ENCODE results near the gene ASTN1. TPM values are rescaled to one million over a fixed set of nuclear protein-coding genes. Genes with fewer than 3 reads are reported as not detected.

Gene ASTN1
- total and polyA plus RNA-seq, 2 experiments from 2014 or later, result 1.1 TPM; not detected in 1

DNA sequence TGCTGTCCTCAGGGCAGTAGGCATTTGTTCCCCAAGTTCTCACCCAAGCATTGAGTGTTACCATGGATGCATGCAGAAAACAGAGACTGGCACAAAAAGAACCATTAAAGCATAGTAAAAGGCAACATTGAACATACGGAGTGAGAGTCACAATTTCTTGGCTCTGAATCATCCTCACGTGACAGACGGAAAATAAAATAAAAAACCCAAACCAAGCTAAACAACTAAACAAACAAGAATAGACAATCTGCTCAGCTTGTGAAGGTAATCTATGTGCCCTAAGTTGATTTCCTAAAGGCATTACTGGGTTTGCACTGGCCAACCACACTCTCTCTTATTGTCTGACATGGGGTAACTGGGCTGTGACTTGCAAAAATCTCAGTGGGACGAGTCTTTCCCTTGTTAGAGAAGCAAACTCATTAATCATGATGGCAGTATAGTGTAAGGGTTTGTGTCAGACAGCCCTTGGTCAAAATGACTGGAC lies 306.0 kb downstream of the ASTN1 start:
- Histone ChIP-seq H4K20me1 (ENCODE audit: insufficient read depth, poor library complexity, severe bottlenecking) (no peaks in the 10 kb centered on the region), H3K4me3 (no peak overlapping the region), H3K9me3 (ENCODE audit: low read depth) (no peaks in the 10 kb centered on the region), H2AFZ (no peak overlapping the region), H3K4me1 (ENCODE audit: insufficient read depth) (no peaks in the 10 kb centered on the region), H3K27ac (no peak overlapping the region), H3K9me2 (replicated peaks; ENCODE audit: insufficient read depth) (no peaks in the 10 kb centered on the region), H3K79me2 (no peaks in the 10 kb centered on the region), H3K27me3 (peaks cover 3% of the 10 kb centered on the region), H3K4me2 (no peak overlapping the region), H3K36me3 (replicated peaks; ENCODE audit: insufficient read depth, low read depth) (no peaks in the 10 kb centered on the region)
- no peak for TF ChIP-seq EZH2phosphoT487 (IDR thresholded peaks at IDR 0.05; ENCODE audit: low read depth, severe bottlenecking, unreplicated experiment)
- TF ChIP-seq, protein P1, sequence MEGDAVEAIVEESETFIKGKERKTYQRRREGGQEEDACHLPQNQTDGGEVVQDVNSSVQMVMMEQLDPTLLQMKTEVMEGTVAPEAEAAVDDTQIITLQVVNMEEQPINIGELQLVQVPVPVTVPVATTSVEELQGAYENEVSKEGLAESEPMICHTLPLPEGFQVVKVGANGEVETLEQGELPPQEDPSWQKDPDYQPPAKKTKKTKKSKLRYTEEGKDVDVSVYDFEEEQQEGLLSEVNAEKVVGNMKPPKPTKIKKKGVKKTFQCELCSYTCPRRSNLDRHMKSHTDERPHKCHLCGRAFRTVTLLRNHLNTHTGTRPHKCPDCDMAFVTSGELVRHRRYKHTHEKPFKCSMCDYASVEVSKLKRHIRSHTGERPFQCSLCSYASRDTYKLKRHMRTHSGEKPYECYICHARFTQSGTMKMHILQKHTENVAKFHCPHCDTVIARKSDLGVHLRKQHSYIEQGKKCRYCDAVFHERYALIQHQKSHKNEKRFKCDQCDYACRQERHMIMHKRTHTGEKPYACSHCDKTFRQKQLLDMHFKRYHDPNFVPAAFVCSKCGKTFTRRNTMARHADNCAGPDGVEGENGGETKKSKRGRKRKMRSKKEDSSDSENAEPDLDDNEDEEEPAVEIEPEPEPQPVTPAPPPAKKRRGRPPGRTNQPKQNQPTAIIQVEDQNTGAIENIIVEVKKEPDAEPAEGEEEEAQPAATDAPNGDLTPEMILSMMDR (IDR thresholded peaks at IDR 0.05; ENCODE audit: poor library complexity), result no peak
- no peak for TF ChIP-seq EZH2 (IDR thresholded peaks at IDR 0.05; ENCODE audit: borderline replicate concordance)
- WGBS (ENCODE audit: low lambda C conversion rate, missing lambda C conversion rate), result 81% methylated on average over 4 of the region's 4 CpGs
- no peak for DNase-seq (ENCODE audit: low spot score)

DNA sequence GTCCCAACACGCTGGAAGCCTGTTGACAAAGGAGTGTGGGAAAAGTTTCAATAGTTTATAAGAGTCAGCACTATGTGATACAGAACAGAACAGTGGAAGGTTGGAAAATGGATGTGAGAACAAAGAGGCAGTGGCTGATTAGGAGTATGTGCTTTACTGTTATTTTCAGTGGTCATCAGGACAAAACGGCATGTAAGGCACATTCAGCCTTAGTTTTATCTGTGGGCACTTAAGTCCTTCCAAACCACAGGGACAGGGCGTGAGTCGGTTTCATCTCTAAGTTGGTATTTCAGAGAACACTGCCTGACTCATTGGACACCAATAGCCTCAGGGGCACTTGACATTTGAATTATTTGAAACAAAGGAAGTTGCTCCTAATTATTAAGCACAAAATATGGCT lies 306.9 kb downstream of the ASTN1 start:
- Histone ChIP-seq H3K4me1 (ENCODE audit: insufficient read depth) (no peaks in the 10 kb centered on the region), H2AFZ (no peak overlapping the region)
- 65% methylated on average over 4 of the region's 4 CpGs for WGBS (ENCODE audit: low lambda C conversion rate, missing lambda C conversion rate)

DNA sequence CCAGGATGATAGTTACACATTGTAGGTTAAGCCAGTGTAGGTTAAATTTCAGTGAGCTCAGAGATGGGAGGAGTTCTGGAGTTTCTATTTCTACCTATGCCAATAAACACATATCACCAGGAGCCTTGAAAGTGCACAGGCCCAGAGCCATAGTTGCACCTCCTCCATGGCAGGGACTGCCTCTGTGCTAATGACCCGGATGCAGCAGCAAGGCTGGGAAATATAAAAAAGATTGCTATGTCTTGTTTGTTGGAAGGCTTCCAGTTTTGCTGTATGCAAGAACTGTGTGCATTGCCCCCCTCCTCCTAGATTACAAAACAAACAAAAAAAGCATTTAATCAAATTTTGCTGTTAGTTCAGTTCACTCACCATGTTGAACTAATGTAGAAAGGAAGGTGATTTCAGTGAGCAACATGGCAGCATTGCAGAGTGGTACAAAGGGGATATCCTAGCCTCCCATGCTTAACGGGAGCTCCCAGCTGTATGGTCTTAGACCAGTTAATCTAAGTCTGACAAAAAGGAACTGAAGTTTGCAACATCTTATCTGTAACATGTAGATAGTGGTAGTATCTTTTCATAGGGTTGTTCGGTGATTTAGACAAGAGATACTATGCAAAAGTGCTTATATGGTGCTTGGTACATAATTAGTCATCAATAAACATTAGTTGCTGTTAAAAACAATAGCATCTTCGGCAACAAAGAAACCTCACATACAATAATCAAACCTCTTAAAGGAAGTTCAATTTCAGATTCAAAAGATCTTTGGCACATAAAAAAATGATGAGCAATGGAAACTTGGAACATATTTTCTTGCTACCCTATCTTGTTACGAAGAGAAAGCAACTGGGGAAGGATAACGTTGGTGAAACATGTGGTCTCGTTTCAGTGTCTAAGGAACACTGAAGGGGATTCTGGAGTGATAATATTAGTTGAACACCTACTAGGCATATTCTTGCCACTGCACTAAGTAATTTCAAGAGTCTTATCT lies 309.5 kb downstream of the ASTN1 start:
- H3K9me2 ChIP-seq (replicated peaks; ENCODE audit: insufficient read depth), result no peaks in the 10 kb centered on the region
- H3K4me3 ChIP-seq, result no peak overlapping the region
- no peak overlapping the region for H3K27ac ChIP-seq
- TF ChIP-seq, protein P1 (IDR thresholded peaks at IDR 0.05; ENCODE audit: poor library complexity), result no peak
- TF ChIP-seq EZH2 (IDR thresholded peaks at IDR 0.05; ENCODE audit: borderline replicate concordance) (no peak), EZH2phosphoT487 (IDR thresholded peaks at IDR 0.05; ENCODE audit: low read depth, severe bottlenecking, unreplicated experiment) (no peak)
- 80% methylated on average over 7 of the region's 7 CpGs for WGBS (ENCODE audit: low lambda C conversion rate, missing lambda C conversion rate)
- peaks cover 3% of the 10 kb centered on the region for H3K27me3 ChIP-seq
- H2AFZ ChIP-seq, result no peak overlapping the region
- no peaks in the 10 kb centered on the region for H3K36me3 ChIP-seq (replicated peaks; ENCODE audit: insufficient read depth, low read depth)
- H3K4me1 ChIP-seq (ENCODE audit: insufficient read depth), result no peaks in the 10 kb centered on the region
- H3K4me2 ChIP-seq, result no peak overlapping the region
- DNase-seq (ENCODE audit: low spot score), result no peak
- no peaks in the 10 kb centered on the region for H3K9me3 ChIP-seq (ENCODE audit: low read depth)
- no peaks in the 10 kb centered on the region for H3K79me2 ChIP-seq
- no peaks in the 10 kb centered on the region for H4K20me1 ChIP-seq (ENCODE audit: insufficient read depth, poor library complexity, severe bottlenecking)

More for the DNA sequence above, 306.9 kb downstream of the ASTN1 start:
- Histone ChIP-seq H3K4me2 (no peak overlapping the region), H3K9me3 (ENCODE audit: low read depth) (no peaks in the 10 kb centered on the region), H3K79me2 (no peaks in the 10 kb centered on the region), H3K4me3 (no peak overlapping the region), H3K27me3 (peaks cover 3% of the 10 kb centered on the region), H3K27ac (no peak overlapping the region), H3K9me2 (replicated peaks; ENCODE audit: insufficient read depth) (no peaks in the 10 kb centered on the region), H4K20me1 (ENCODE audit: insufficient read depth, poor library complexity, severe bottlenecking) (no peaks in the 10 kb centered on the region), H3K36me3 (replicated peaks; ENCODE audit: insufficient read depth, low read depth) (no peaks in the 10 kb centered on the region)
- TF ChIP-seq, protein P1 (IDR thresholded peaks at IDR 0.05; ENCODE audit: poor library complexity), result no peak
- TF ChIP-seq EZH2 (IDR thresholded peaks at IDR 0.05; ENCODE audit: borderline replicate concordance) (no peak), EZH2phosphoT487 (IDR thresholded peaks at IDR 0.05; ENCODE audit: low read depth, severe bottlenecking, unreplicated experiment) (no peak)
- DNase-seq (ENCODE audit: low spot score), result no peak
